ENCODE measurements around the gene NUAK2.
A peak's percentile ranks its signal among the peaks of the same experiment; 100 is the strongest.

NUAK2 gene

GRCh38 chr1:205339197-205339702, 17.7 kb upstream of the NUAK2 start:
- DNase-seq (ENCODE audit: low spot score), result no peak
- no peak for TF ChIP-seq CTCF (IDR thresholded peaks at IDR 0.05; ENCODE audit: extremely low read depth, missing control alignments)

- no peak for TF ChIP-seq CTCF (IDR thresholded peaks at IDR 0.05; ENCODE audit: extremely low read depth, missing control alignments)
- no peak for DNase-seq (ENCODE audit: low spot score)
Measured at GRCh38 chr1:205338011-205338410, 16.5 kb upstream of the NUAK2 start.

- no peak for DNase-seq (ENCODE audit: low spot score)
- no peak for TF ChIP-seq CTCF (IDR thresholded peaks at IDR 0.05; ENCODE audit: extremely low read depth, missing control alignments)
Measured at GRCh38 chr1:205337481-205337880, 15.9 kb upstream of the NUAK2 start.

- DNase-seq (ENCODE audit: low spot score), result peak; percentile 82
- TF ChIP-seq CTCF (IDR thresholded peaks at IDR 0.05; ENCODE audit: extremely low read depth, missing control alignments), result peak; percentile 93
Measured at GRCh38 chr1:205335692-205336091, 14.1 kb upstream of the NUAK2 start.

- TF ChIP-seq CTCF (IDR thresholded peaks at IDR 0.05; ENCODE audit: extremely low read depth, missing control alignments), result no peak
- no peak for DNase-seq (ENCODE audit: low spot score)
Measured at GRCh38 chr1:205332015-205332791, 10.7 kb upstream of the NUAK2 start.

- no peak for DNase-seq (ENCODE audit: low spot score)
- TF ChIP-seq CTCF (IDR thresholded peaks at IDR 0.05; ENCODE audit: extremely low read depth, missing control alignments), result no peak
Measured at GRCh38 chr1:205330150-205330549, 8.6 kb upstream of the NUAK2 start.

- no peak for TF ChIP-seq CTCF (IDR thresholded peaks at IDR 0.05; ENCODE audit: extremely low read depth, missing control alignments)
- no peak for DNase-seq (ENCODE audit: low spot score)
Measured at GRCh38 chr1:205329719-205330118, 8.2 kb upstream of the NUAK2 start.

All from GM20000 (cell line).